IPS DF 4.7 (cell line): ENCODE results near the gene GALP.
"Not testable (repeated sequence)": the region's sequence is repeated elsewhere in the genome, so short reads cannot be mapped to it uniquely, and the experiment has no call there.

Source experiments
- DNase-seq: peaks from one replicate; pipeline ENCODE4 v3.0.0-alpha.2; 2013; ENCODE audit warnings: low spot score; ENCODE audit errors: extremely low read depth

The GALP gene

DNA sequence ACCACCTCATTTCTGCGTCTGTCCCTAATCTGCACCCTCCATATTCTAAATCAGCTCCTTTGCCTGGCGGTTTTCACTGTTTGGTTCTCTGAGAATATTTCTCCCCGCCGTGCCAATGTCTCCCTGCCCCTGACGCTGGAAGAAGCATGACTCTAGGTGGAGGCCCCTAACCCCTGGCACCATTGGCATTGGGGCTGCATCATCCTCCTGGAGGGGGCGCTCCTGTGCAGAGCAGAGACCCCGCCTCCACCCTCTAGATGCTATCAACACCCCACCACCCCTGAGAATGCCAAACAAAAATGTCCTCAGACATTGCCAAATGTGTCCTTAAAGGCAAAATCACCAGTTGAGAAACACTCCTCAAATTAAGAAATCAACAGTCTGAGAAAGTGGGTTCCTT is 15.3 kb downstream of the GALP start:
- DNase-seq, result no peak

- no peak for DNase-seq
Observed at GRCh38 chr19:56191711-56192110, 15.9 kb downstream of the GALP start.

DNA sequence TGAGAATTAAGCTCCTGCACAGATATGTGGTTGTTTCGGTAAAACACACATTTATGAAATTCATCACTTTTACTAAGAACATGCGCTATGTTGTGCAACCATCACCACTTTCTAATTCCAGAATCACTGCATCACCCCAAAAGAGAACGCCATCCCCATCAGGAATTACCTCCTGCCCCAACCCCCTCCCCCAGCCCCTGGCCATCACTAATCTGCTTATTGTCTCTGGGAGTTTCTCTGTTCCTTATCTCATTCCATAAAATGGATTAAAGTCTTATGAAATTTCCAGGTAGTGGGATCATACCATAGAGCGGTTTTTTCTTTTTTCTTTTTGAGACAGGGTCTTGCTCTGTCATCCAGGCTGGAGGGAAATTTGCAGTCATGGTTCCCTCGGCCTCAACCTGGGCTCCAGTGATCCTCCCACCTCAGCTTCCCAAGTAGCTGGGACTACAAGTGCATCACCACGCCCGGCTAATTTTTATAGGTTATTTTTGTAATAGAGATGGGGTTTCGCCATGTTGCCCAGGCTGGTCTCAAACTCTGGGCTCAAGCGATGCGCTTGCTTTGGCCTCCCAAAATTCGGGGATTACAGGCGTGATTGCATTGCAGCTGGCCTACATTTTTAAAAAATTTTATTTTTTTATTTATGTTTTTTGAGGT is 18.3 kb downstream of the GALP start:
- no peak for DNase-seq

DNA sequence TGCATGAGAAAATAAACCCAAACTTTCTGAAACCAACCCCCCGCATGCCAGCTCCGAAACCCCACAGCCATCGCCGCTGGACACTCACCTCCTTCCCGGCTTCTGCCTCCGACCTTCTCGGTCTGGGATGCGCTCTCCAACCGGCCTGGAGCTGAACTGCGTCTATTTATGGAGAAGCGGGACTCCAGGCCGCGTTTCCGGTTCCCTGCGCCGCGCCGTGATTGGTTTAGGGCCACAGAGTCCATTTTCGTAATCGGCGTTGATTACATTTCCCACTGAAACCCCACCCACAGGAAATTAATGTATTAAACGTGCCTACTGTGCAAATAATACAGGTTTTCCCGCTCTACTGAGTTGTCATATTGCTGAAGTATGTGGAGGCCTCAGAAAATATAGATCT is 21.8 kb downstream of the GALP start, which contains the start of gene ZSCAN5B:
TSS of gene ZSCAN5B (minus strand) at position 138 of the 400 bp plus-strand sequence. CDS start 4,731 bp downstream, outside the sequence.
- not testable (repeated sequence) for DNase-seq

DNA sequence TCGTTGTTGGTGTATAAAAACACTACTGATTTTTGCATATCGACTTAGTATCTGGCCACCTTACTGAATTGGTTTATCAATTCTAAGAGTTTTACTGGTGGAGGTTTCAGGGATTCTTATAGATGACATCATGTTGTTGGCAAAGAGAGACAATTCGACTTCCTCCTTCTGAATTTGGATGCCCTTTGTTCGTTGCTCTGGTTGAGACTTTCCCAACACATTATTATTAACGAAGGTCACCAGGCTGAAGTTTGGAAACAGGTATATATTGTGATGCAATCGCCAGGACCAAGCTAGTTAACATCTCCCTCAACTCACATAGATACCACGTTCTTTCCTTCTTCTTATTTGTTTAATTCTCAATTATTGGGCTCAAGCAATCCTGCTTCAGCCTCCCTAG is 23.9 kb downstream of the GALP start:
- DNase-seq, result no peak

GRCh38 chr19:56201973-56202372 is 26.2 kb downstream of the GALP start, which contains the start of gene ZSCAN5C:
ZSCAN5C (plus strand) TSS chr19:56202273; CDS start chr19:56205914, 3,641 bp downstream.
- no peak for DNase-seq

GRCh38 chr19:56207581-56207980 is 31.8 kb downstream of the GALP start:
- DNase-seq, result not testable (repeated sequence)

DNA sequence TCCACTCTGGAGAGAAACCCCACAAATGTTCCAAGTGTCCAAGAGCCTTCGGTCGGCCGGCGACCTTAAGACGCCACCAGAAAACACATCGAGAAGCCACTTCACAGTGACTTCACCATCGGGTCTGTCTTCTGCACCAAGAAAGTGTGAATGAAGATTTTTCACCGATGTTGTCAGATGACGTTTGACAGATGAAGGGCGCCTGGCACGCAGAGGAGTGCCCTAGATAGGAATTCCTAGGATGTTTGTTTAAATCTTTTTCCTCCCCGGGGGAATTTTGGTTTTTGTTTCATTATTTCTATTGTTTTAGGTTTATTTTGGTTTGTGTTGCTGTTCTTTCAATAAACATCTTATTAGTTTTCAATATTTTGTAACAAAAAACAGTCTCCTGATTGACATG is 33.3 kb downstream of the GALP start:
- DNase-seq, result no peak

- DNase-seq, result not testable (repeated sequence)
Observed at GRCh38 chr19:56210036-56210435, 34.2 kb downstream of the GALP start.

GRCh38 chr19:56211718-56212117 is 35.9 kb downstream of the GALP start:
- no peak for DNase-seq

GRCh38 chr19:56217039-56217949 is 41.5 kb downstream of the GALP start:
- DNase-seq, result peak; percentile 30

DNA sequence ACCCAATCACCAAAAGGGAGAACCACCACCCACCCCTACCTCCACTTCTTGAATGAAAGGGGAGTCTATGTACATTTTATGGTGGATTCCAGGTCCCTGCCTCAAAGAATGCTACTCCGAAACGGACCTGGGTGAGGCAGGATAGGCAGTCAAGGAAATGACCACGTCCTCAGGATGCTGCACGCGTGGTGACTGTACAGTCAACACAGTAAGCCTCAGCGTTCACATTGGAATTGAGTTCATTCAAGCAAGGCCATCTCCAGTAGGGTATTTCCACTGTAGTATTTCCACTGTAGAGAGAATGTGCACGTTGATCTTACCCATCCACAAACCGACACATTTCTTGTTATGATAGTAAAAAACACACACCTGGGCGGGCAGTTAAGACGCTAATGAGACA is 43.2 kb downstream of the GALP start:
- no peak for DNase-seq

- peak; percentile 11 for DNase-seq
Observed at GRCh38 chr19:56221442-56221841, 45.6 kb downstream of the GALP start.

DNA sequence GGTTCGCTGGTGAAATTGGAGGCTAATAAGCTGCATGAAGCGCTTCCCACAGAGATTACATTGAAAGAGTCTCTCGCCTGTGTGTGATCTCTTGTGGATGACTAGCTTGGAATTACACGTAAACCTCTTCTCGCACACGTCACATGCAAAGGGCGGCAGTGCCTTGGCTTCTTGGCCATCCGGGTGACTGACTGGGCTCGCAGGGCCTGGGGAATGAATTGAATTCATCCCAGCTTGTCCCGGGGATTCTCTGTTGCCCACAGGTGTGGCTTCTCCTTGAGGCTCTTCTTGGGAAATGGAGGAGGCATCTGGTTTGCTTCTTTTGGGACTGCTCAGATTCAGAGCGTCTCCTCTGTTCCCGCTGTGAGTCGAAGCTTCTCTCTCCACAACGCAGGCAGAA is 46.0 kb downstream of the GALP start:
- DNase-seq, result no peak

- DNase-seq, result no peak
Observed at GRCh38 chr19:56222901-56223300, 47.1 kb downstream of the GALP start.

DNA sequence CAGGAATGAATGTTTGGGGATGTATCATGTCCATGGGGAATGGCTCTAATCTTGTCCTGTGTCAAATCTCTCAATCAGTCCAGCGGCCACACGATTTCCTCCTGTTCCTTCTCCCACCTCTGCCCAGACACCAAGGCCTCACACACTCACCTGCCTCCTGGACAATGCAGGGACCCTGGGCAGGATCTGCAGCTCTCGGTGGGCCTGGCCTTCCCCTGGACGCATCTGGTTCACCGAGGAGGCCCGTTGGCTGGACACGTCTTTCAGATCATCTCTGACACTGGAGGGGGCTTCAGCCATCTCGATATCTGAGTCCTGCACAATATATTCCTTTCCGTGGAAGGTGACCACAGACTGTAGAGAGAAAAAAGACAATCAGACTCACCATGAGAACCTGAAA is 47.7 kb downstream of the GALP start:
- no peak for DNase-seq
